HFFc6 (cell line): ENCODE results near the gene NPLOC4. TPM values are rescaled to one million over a fixed set of nuclear protein-coding genes. Genes with fewer than 3 reads are reported as not detected.
A peak's percentile ranks its signal among the peaks of the same experiment; 100 is the strongest.

Source experiments
- DNase-seq: peaks from one replicate; pipeline ENCODE4 v3.0.0-alpha.2; 2018
- H3K27ac Mint-ChIP-seq: 2 replicates; pipeline ENCODE4 v1.8.0; 2020; ENCODE audit warnings: mild to moderate bottlenecking, mixed read lengths
- H3K27me3 Mint-ChIP-seq: 2 replicates; pipeline ENCODE4 v1.8.0; 2021; ENCODE audit warnings: mild to moderate bottlenecking, moderate library complexity, mixed read lengths; ENCODE audit not compliant: insufficient read depth
- H3K36me3 Mint-ChIP-seq: 2 replicates; pipeline ENCODE4 v1.8.0; 2021; ENCODE audit warnings: low read depth, mixed read lengths
- H3K4me1 Mint-ChIP-seq: 2 replicates; pipeline ENCODE4 v1.8.0; 2020; ENCODE audit warnings: low read depth, mixed read lengths
- H3K4me3 Mint-ChIP-seq: 2 replicates; pipeline ENCODE4 v1.8.0; 2020; ENCODE audit warnings: mild to moderate bottlenecking, moderate library complexity, mixed read lengths
- H3K9me3 Mint-ChIP-seq: 2 replicates; pipeline ENCODE4 v1.8.0; 2020; ENCODE audit warnings: mild to moderate bottlenecking, mixed read lengths
- CTCF ChIP-seq: fragments of 200-600 bp; sonication (generic); IDR thresholded peaks from 2 replicates; pipeline ENCODE4 v1.5.0; 2021; ENCODE audit warnings: antibody characterized with exemption, mild to moderate bottlenecking
- long read RNA-seq: library from polyadenylated mRNA; unstranded; transcript quantifications from one replicate; pipeline ENCODE4 v2.0.0, GENCODE V29; 2019
- total RNA-seq, 6 experiments: library from RNA; stranded (reverse); fragmentation: NEBNext Ultra II Directional; extraction: Animal tissue kit (Norgen Biotek cat#: 25700); gene quantifications; 2 replicates in 1 of 6; 3 replicates in 5 of 6; pipeline ENCODE4 v1.2.3, GENCODE V29; 2021

NPLOC4 gene
- 100 to 1,000 TPM; 121 to 140 (median 133) TPM for total RNA-seq
- long read RNA-seq, partial matches to known transcripts: 6 of 28 reads
- long read RNA-seq, other reads (novel, unspliced or antisense): 21 of 28 reads

DNA sequence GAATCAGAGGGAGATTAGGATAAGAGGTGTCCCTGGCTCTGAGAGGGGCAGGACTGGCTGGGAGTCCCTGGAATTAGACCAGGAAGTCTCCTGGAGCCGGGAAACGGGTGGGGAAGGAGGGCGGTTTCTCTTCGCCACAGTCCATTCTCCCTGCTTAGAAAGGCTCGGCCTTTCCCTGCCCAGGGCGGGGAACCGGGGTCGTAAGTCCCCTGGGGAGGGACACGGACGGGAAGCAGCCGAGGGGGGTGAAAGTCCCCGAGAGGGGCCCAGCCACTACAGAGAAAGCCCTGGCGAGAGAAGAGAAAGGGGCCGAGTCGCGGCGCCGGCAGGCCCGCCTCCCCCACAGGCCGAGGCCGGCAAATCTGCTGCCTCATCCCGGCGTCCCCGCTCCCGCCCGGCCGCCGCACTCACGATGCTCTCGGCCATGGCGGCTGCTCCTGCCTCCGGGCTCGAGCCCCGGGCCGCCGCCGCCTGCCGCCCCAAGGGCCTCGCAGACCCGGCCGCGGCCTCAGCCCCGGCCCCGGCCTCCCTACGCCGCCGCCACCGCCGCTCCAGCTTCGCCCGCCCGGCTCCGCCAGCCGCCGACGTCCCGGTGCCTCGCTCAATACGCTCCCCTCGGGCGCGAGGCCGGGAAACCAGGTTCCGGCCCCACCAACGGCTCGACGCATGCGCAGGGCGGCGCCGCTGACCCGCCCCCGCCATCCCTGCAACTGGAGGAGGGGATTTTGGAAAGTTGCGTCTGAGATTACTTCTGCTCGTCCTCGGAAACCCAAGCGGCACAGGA is at the start of gene NPLOC4, which contains the start of gene TSPAN10:
TSS of gene NPLOC4 (minus strand) at position 608 of the 784 bp plus-strand sequence. CDS start at position 426, 182 bp downstream.
TSS of gene TSPAN10 (plus strand) at position 692 of the 784 bp plus-strand sequence. CDS start 5,217 bp downstream, outside the sequence.
- Mint-ChIP-seq H3K27me3 (no peaks in the 10 kb centered on the region; the same call in 1 of the 2 replicates), H3K36me3 (peaks cover 10% of the 10 kb centered on the region), H3K4me1 (peaks cover 38% of the 10 kb centered on the region), H3K9me3 (no peaks in the 10 kb centered on the region), H3K27ac (peak within 1 kb of the TSS; percentile 92), H3K4me3 (peak within 1 kb of the TSS; percentile 94)
- DNase-seq: peak; percentile 67
- TF ChIP-seq CTCF: no peak

GRCh38 chr17:81686614-81687013 is 49.7 kb upstream of the NPLOC4 start:
- no peak overlapping the region for H3K27ac Mint-ChIP-seq
- DNase-seq: no peak

GRCh38 chr17:81685108-81685507 is 48.2 kb upstream of the NPLOC4 start:
- DNase-seq: peak; percentile 79
- H3K36me3 Mint-ChIP-seq: peaks cover 23% of the 10 kb centered on the region
- peaks cover 16% of the 10 kb centered on the region for H3K27me3 Mint-ChIP-seq
- peak overlapping the region; percentile 99 for H3K27ac Mint-ChIP-seq
- H3K4me3 Mint-ChIP-seq: peak overlapping the region; percentile 98
- H3K4me1 Mint-ChIP-seq: peaks cover 24% of the 10 kb centered on the region
- H3K9me3 Mint-ChIP-seq: no peaks in the 10 kb centered on the region
- no peak for TF ChIP-seq CTCF

More at GRCh38 chr17:81686614-81687013, 49.7 kb upstream of the NPLOC4 start:
- TF ChIP-seq CTCF: no peak
- Mint-ChIP-seq H3K27me3 (peaks cover 16% of the 10 kb centered on the region), H3K36me3 (peaks cover 23% of the 10 kb centered on the region), H3K4me1 (peaks cover 24% of the 10 kb centered on the region), H3K4me3 (no peak overlapping the region; the same call in 1 of the 2 replicates), H3K9me3 (no peaks in the 10 kb centered on the region)

GRCh38 chr17:81684442-81684911 is 47.6 kb upstream of the NPLOC4 start:
- Mint-ChIP-seq H3K9me3 (no peaks in the 10 kb centered on the region), H3K36me3 (peaks cover 23% of the 10 kb centered on the region), H3K27ac (peak overlapping the region; percentile 99), H3K4me1 (peaks cover 24% of the 10 kb centered on the region), H3K4me3 (peak overlapping the region; percentile 98), H3K27me3 (peaks cover 16% of the 10 kb centered on the region)
- DNase-seq: peak; percentile 80
- TF ChIP-seq CTCF: no peak

GRCh38 chr17:81683584-81684441 is 46.9 kb upstream of the NPLOC4 start, which contains the start of the genes ARL16 and HGS:
Gene ARL16 (minus strand): TSS chr17:81683797. CDS start chr17:81683753, 44 bp downstream.
Gene HGS (plus strand): TSS chr17:81684011. CDS start chr17:81684067, 56 bp downstream.
- Mint-ChIP-seq H3K27me3 (peaks cover 15% of the 10 kb centered on the region), H3K27ac (peak within 1 kb of the TSS; percentile 99), H3K36me3 (peaks cover 23% of the 10 kb centered on the region), H3K4me1 (peaks cover 24% of the 10 kb centered on the region), H3K9me3 (no peaks in the 10 kb centered on the region), H3K4me3 (peak within 1 kb of the TSS; percentile 98)
- TF ChIP-seq CTCF: peak; percentile 3; the same call in 1 of the 2 replicates
- peak; percentile 100 for DNase-seq
